ENCODE data around the gene GRIK4. TPM values are rescaled to one million over a fixed set of nuclear protein-coding genes. Genes with fewer than 3 reads are reported as not detected.

Gene GRIK4
- polyA plus RNA-seq, 10 donors = 0.18 to 0.86 (median 0.36) TPM

GRCh38 chr11:120704256-120704750, 192.8 kb downstream of the GRIK4 start:
- no peak for DNase-seq

GRCh38 chr11:120706257-120706656, 194.7 kb downstream of the GRIK4 start:
- no peak for DNase-seq

- no peak for DNase-seq
These were observed 195.6 kb downstream of the GRIK4 start for GRCh38 chr11:120707098-120707497.

GRCh38 chr11:120707663-120708062, 196.1 kb downstream of the GRIK4 start:
- DNase-seq = no peak

GRCh38 chr11:120708511-120709183, 197.1 kb downstream of the GRIK4 start:
- no peak for DNase-seq

- DNase-seq = no peak
These were observed 198.3 kb downstream of the GRIK4 start for GRCh38 chr11:120709808-120710207.

- peak; percentile 16 to 55 (median 49) for DNase-seq
These were observed 199.0 kb downstream of the GRIK4 start for GRCh38 chr11:120710354-120711131.

- DNase-seq = no peak
These were observed 200.5 kb downstream of the GRIK4 start for GRCh38 chr11:120712014-120712413.

GRCh38 chr11:120712881-120713280, 201.3 kb downstream of the GRIK4 start:
- DNase-seq = no peak

- no peak for DNase-seq
These were observed 201.7 kb downstream of the GRIK4 start for GRCh38 chr11:120713296-120713695.

GRCh38 chr11:120714438-120714837, 202.9 kb downstream of the GRIK4 start:
- DNase-seq = no peak

GRCh38 chr11:120715239-120715638, 203.7 kb downstream of the GRIK4 start:
- peak in 1 of 3 donors; percentile 22 for DNase-seq

GRCh38 chr11:120717042-120717441, 205.5 kb downstream of the GRIK4 start:
- no peak for DNase-seq

GRCh38 chr11:120717623-120718022, 206.1 kb downstream of the GRIK4 start:
- no peak for DNase-seq

- DNase-seq = no peak
These were observed 206.6 kb downstream of the GRIK4 start for GRCh38 chr11:120718171-120718570.

- no peak for DNase-seq
These were observed 207.8 kb downstream of the GRIK4 start for GRCh38 chr11:120719348-120719747.

- DNase-seq = no peak
These were observed 209.2 kb downstream of the GRIK4 start for GRCh38 chr11:120720760-120721159.

- DNase-seq = no peak
These were observed 211.0 kb downstream of the GRIK4 start for GRCh38 chr11:120722524-120722923.

GRCh38 chr11:120723751-120724150, 212.2 kb downstream of the GRIK4 start:
- DNase-seq = no peak

- DNase-seq = no peak
These were observed 216.2 kb downstream of the GRIK4 start for GRCh38 chr11:120727752-120728151.

- DNase-seq = no peak
These were observed 223.5 kb downstream of the GRIK4 start for GRCh38 chr11:120735035-120735434.

GRCh38 chr11:120738516-120739046, 227.0 kb downstream of the GRIK4 start:
- no peak for DNase-seq

GRCh38 chr11:120739780-120740179, 228.2 kb downstream of the GRIK4 start:
- no peak for DNase-seq
